ENCODE results near the gene WSCD2.
"Not testable (repeated sequence)": the region's sequence is repeated elsewhere in the genome, so short reads cannot be mapped to it uniquely, and the experiment has no call there.

WSCD2 gene

DNA sequence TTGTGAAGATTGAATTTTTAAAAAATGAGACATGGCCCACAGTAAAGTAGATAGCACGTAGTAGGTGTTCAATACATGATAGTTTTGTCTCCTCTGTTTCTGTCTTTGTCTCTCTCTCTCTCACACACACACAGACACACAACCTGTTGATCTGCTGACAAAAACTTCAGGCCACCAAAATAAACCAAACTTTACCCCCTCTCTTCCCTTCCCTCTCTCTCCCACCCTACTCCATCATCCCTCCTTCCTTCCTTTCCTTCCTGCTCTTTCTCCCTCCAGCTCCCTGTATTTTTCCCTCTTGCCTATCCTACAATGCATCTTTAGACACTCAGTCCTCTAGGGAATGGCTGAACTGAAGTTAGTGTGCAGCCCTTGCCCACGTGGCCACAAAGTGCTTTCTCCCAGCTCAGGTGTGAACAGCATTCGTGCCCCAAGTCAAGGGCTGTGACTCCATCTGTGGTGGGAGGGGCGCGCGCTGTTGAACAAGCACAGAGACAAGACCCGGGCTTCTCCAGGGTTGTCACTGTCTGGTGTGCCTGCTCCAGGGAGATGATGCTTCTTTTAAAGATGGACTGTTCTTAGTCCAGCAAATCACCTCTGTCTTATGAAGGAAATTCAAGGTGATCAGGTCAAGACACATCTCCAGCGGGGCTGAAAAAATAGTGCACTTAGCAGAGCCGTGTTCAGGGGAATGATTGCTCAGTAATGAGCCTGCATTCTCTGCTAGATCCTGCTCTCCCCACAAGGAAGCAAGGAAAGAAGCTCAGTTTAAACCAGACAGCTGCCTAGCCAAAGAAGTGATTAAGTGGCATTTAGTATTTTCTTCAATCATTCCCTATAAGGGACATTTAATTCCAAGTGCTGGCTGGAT is 75.3 kb downstream of the WSCD2 start:
- no peak for DNase-seq

DNA sequence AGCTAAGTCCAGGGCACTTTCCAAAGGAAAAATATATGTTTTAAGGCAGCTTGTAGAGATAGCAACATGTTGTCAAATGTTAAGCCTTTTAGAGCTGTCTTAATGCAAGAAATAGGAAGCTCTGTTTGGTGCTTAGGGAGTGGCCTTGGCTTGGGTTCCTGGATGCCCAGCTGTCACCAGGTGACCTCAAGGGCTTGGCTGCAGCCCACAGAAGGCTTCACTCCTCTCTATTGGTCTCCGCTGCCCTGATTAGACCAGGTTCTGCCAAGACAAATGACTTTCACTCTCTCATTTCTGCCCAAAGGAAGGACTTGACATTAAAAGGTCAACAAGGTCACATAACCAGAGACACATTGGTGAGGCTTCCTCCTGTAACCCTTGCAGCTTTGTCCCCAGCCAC is 76.8 kb downstream of the WSCD2 start:
- no peak for DNase-seq

DNA sequence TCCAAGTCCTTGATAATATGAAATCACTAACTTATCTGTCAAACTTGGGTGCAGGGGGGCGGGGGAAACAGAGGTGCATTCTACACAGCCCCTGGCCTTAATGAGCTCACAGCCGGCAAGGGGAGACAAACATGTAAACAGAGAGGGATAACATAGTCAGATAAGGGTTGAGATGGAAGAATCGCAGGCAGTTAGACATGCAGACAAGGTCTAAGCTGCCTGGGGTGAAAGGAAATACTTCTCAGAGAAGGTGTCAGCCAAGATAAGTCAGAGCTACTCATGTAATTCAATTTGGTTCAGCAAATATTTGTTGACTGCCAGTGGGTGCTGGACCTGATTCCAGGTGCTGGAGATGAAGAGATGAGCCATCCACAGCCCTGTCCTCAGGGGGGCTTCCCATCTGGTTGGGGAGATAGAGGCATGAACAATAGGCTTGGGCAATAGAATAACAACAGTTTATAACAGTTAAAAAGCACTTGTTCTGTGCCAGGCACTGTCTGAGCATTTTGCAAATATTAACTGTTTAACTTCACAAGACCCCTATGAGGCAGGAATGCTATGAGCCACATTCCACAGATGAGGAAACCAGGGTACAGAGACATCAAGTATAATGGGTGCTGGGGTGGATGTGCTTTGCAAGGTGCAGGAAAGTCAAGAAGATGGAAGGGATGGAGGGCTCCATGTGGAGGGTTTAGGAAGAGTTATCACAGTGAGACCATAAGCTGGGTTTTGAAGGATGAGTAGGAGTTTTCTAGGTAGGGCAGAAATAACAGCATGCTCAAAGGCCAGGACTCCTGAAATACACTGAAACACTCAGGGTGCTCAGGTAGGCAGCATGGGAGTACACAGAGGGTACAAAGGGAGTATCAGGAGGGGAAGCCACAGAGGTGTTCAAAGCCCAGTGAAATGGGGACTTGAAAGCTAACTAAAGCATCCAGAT is 79.0 kb downstream of the WSCD2 start:
- no peak for DNase-seq

DNA sequence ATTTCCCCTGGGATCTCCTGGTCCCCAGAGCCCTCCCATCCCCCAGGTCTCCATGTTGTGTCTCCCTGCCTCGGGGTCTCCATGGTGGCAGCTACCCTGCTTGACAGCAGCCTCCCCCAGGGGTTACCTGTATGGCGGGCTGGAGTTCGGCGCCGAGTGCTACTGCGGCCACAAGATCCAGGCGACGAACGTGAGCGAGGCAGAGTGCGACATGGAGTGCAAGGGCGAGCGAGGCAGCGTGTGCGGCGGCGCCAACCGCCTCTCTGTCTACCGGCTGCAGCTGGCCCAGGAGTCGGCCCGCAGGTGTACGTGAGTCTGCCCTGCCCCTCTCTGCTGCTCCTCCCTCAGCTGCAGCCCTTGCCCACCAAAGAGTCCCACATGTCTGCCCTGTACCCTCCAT is 80.9 kb downstream of the WSCD2 start:
- DNase-seq, result no peak

DNA sequence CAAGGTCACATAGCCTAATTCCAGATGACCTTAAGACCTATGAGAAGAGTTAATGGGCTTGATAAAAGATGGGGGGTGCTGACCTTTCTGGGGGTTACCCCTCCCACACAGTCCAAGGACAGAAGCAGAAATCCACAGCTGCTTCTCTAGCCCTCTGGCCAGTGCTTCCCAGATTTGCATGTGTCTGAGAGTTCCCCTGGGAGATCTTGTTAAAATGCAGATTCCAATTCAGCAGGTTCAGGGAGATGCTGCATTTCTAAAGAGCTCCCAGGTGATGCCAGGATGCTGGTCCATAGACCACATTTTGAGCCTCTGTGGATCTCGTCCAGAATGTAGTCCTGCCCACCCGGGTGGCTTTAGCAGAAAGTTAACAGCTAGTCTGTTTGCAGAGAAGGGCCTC is 82.1 kb downstream of the WSCD2 start:
- DNase-seq, result no peak

DNA sequence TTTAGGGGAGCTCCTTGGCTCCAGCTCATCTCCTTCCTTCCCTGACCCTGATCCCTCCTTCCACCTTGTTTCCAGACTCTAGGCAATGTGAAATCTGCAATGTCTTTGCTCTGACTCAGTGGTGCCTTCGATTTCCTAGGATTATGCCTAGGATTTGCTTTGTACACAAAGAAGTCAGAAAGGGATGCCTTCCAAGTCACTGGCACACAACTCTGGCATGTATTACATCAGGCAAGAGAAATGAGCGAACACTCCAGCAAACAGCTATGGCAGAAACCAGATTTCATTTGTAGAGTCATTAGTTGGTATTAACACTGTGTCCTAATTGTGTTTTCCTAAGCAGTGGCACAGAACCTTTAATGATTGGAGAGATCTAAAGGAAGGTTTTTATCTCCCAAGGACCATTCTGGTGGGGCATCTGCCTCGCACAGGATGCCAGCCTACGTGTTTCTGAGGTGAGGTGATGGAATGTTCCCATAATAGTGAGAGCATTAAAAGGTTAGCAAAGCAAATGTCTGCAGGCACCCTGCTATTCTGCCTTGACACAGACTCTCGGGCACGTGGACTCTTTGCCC is 84.9 kb downstream of the WSCD2 start:
- no peak for DNase-seq

DNA sequence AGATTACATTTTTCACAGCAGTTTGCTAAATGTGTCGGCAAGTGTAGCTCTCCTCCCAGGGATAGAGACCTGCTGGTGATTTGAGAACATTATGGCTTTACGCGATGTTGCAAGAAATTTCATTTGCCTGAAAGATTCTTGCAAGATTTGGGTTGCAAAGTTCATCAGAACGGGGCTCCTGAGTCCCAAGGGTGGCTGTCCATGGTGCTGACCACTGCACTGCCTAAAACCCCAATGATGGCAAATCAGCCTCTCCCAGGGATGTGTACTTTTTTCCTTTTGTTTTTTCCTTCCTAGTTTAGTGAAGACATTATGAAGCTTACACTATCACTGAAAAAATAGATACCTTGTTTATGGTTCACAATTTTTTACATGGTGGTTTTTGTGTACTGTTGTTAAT is 85.4 kb downstream of the WSCD2 start:
- no peak for DNase-seq

DNA sequence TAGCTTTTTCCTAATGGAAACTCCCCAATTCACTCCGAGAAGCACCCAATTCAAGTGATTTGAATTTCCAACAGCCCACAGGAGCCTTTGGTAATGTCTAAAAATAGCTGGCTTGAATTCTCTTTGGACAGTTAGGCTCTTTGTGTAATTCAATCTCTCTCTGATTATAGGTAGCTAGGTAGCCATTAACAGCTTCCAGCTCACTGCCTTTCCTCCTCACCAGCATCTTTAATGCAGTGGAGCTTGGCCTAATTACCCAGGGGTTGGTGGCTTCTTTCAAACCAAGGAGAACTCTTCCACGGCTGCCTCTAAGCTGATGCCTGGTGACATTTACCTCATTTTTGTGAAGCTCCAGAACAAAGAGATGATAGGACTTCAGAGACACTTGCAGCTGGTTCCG is 86.4 kb downstream of the WSCD2 start:
- no peak for DNase-seq

DNA sequence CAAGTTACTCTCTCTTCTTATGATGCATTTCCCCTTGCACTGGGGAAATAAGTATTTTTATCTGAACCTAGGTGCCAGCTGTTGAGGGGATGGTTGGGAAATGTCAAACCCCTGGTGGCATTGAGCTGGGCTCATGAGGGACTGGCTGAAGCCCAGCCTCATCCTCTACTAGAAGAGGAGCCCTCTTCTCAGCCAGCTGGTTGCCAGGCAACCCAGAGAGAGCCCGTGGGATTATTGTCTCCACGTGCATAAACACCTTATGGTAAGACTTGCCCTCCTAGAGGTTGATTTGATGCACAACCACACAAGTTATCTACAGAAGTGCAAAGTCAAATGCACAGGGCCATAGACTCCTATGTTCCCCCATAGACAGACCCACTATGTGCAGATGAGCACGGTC is 89.8 kb downstream of the WSCD2 start:
- DNase-seq, result no peak

DNA sequence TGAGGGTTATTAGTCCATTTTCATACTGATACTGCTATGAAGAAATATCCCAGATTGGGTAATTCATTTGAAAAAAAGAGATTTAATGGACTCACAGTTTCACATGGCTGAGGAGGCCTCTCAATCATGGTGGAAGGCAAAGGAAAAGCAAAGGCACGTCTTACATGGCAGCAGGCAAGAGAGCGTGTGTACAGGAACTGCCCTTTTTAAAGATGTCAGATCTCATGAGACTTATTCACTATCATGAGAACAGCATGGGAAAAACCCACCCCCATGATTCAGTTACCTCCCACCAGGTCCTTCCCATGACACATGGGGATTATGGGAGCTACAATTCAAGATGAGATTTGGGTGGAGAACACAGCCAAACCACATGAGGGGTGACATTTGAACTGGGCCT is 96.0 kb downstream of the WSCD2 start:
- not testable (repeated sequence) for DNase-seq

DNA sequence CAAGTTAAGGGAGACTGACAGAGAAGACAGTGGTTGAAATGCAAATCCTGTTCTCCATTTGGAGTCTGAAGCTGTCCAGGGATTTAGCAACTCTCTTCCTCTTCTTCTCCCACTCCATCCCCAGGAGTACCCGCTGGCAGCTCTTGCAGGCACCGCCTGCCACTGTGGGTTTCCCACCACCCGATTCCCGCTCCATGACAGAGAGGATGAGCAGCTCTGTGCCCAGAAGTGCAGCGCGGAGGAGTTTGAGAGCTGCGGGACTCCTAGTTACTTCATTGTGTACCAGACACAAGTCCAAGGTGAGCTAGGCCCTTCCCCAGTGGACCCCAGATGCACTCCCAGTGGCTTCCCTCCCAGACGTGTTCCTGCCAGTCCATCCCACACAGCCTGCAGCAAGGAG is 97.8 kb downstream of the WSCD2 start:
- DNase-seq, result no peak

DNA sequence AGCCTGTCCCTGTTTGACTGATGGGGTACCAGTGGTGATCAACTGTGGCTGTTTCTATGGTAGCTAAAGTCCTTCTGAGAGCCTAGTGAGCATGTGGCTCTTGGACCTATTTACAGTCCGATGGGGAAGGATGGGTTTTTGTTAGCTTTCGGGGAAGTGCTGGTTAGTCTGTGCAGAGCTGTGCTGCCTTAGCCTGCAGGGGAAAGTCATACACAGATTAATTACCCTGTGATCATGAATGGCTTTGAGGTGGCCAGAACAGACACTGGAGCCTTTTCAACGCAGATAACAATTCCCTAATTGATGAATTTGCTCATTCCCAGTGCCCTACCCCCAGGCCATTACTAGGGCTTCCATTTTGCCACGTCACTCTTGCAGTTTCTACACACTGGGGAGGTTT is 99.7 kb downstream of the WSCD2 start:
- no peak for DNase-seq

DNA sequence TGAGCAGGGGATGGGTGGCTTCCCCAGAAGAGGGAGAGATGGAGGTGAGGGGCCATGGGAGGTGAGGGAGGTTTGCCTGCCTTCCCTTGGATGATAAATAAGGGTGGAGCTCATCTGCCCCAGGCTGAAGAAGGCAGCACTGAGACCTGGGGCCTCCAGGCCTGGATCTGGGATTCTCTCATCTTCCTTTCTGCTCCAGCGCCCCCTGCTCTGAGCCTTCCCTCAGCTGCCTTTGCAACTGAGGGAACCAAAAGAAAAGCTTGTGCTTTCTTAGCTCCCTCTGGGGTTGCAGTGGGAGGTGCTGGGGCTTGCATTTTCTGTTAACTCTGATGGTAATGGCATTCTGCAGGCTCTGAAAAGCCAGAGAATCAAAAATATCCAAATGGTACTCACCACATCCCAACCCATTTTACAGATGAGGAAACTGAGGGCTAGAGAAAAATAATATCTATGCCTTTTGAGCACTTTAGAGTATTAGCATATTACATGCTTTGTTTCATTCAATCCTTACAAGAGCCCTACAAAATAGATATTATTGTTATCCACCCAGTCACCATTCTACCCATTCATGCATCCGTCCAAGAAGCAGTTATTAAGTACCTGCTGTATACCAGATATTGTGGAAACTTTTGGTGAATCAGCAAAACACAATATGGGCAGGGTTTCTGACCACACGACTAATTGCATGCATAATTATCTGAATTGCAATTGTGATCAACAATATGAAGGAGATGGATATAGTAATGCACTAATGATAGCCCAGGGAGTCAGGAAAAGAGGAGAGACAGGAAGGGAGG is 102.2 kb downstream of the WSCD2 start:
- DNase-seq, result no peak

DNA sequence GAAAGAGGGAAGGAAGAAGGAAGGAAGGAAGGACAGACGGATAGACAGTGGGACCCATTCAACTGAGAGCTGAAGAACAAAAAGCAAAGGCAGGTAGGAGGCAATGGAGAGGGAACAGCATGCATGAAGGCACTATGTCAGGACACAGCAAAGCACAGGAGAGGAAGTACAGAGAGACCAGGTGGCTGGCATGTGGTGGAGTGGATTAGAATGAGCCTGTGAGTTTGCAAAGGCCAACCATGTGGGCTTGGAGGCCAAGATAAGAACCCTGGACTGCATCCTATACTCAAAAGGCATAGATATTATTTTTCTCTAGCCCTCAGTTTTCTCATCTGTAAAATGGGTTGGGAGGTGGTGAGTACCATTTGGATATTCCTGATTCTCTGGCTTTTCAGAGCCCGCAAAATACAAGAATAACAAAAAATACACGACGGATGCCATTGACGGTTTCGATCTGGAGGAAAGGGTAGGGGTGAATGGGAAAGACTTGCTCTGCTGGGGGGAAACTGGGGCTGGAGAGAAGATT is 102.9 kb downstream of the WSCD2 start:
- DNase-seq, result no peak

DNA sequence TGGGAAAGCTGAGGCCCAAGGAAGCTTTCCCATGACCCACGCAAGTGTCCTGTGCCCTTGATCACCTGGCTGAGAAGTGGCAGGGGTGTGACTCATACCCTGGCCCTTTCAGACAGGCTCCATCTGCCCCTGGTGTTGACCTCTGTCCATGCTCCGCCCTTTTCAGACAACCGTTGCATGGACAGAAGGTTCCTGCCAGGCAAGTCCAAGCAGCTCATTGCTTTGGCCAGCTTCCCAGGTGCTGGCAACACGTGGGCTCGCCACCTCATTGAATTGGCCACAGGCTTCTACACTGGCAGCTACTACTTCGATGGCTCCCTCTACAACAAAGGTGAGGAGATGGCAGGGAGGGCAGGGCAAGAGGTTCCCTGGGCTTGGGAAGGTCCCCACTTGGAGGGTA is 103.5 kb downstream of the WSCD2 start:
- no peak for DNase-seq

DNA sequence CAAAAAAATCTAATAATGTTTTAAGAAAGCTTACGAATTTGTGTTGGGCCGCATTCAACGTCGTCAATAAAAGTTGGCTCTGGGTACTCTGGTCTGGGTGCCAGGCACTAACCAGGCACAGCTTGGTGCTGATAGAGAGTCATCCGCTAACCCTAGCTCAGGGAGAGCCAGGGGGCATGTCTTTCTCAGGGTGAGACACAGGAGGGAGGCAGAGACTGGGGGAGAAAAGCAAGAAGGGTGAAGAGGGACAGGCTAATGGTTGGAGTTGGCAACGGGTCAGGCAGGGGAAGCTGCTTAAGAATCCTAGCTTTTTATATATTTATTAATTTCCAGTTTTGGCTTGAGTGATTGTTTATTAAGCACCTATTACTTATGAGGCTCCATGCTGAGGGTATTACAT is 105.1 kb downstream of the WSCD2 start:
- DNase-seq, result no peak

DNA sequence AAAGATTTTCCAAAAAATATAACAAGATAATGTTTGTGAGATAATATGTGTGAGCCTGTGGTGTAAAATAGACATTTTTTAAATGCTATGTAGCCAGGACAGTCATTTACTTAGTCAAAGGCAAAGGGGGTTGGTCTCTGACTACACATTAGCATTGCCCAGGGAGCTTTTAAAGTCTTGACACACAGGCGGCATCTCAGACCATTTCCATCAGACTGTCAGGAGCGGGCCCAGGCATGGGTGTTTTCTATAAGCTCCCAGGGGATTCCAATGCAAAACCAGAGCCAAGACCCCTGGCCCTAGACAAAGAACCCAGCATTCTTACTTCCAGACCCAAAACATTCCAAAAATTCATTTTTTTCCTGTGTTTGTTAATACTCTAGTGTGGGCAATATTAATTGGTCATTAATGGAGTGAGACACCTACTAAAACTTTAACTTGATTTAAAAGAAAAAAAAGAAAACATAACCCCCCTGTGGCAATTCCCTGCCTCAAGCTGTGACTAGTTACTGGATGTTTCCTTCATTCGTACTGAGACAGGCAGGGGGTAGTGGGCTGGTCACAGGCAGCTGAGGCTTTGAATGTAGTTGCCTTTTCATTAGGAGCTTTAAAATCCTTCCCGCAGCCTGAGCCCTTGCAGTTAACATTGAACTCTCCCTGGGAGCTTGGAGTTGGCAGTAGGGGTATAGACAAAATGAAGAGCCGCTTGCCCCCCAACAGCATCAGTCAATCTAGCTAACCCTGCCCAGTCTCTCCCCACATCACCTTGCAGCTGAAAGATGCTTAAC is 106.3 kb downstream of the WSCD2 start:
- DNase-seq, result no peak

DNA sequence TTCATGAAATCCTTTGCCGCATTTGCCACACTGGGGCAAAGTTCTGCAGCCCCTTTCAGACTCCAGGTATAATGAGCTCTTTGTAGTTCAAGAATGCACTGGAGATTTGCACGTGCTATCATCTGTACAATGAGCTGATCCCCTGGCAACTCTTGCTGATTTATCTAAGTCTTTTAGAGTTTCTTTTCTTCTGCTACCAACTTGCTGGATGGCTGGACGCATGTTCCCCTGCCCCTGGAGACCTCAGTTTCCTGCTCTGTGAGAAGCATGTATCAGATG is 106.8 kb downstream of the WSCD2 start:
- no peak for DNase-seq

DNA sequence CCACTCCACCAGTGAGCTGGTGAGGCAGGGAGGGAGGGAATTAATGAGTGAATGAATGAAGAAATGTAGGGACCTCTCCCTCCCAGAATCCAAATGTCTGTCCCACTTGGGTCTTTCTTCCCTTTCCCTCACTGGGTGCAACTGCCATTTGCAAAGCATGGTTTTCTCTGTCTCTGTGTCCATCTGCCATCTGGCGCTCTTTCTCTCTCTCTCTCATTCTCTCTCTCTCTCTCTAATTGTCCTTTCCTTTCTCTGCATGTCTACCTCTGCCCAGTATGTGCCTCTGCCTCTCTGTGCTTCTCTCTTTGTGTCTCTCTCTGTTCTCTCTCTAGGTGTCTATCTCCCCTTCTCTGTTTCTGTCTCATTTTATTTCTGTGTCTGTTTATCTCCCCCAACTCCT is 107.3 kb downstream of the WSCD2 start:
- DNase-seq, result no peak

DNA sequence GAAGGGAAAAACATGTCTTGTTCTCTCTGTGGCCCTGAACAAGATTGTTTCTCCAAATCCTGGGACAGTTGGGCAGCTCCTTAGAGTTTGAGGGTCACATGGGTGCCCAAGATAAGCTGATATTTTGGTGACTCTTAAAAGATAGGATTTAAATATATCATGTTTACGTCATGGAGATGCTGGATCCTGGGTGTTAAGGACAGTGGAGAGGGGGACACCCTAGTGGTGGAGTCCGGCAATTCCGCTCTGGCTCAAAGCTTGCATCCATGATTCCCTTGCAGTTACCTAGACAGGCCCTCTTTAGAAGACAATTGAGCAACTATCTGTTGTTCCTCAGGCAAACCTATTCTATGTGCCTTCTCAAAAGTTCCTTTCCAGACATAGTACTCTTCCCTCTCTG is 108.2 kb downstream of the WSCD2 start:
- no peak for DNase-seq

DNA sequence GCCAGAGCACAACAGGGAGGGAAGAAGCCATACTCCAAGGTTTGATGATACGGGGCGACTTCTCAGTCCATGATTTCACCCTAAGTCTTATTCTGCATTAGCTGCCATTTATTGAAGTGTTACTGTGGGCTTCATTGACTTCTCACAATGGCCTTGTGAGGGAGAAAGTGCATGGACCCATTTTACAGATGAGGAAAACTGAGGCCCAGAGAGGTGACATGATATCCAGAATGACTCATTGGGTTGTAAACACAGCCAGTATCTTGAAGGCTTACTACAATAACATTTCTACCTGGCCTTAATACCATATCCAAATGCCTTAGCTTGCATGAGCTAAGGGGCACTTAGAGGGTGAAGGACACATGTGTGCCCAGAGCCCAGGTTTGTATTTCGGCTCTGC is 109.4 kb downstream of the WSCD2 start:
- no peak for DNase-seq

DNA sequence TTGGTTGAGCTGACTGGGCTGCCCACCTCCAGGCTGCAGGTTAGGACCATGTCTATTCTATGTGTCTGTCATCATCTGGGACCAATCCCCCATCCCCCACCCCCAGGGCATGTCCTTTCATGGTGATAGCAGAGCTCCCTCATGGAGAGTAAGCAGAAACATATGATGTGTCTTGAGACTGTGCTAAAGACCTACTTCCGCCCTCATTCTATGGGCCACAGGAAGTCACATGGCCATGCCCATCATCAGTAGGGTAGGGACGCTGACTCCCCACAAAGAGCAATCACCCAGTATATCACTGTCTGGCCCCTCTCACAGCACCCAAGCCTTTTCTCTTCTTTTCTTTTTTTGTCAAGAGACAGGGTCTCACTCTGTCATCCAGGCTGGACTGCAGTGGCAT is 110.3 kb downstream of the WSCD2 start:
- DNase-seq, result no peak
